Aorta (tissue), 5 donors: ENCODE data around the gene KIZ. TPM values are rescaled to one million over a fixed set of nuclear protein-coding genes. Genes with fewer than 3 reads are reported as not detected.

ENCODE experiments used
- ATAC-seq: fragments of 200-7000 bp; cut with Tn5 transposase; one replicate; pipeline ENCODE4 v1.9.1; 2022; ENCODE audit warnings: moderate library complexity; ENCODE audit not compliant: low FRiP score
- DNase-seq, 2 donors: peaks; one replicate each; pipeline ENCODE4 v3.0.0-alpha.2; 2020
- H3K27ac ChIP-seq, 2 donors: one replicate each; pipeline ENCODE4 v1.5.1; 2013; ENCODE audit warnings: low read length in 2 of 2, mild to moderate bottlenecking in 2 of 2, moderate library complexity in 2 of 2, control low read depth in 1 of 2, inconsistent platforms in 1 of 2, low read depth in 1 of 2
- H3K27me3 ChIP-seq, 2 donors: one replicate each; pipeline ENCODE4 v1.6.1; 2013; ENCODE audit warnings: control low read depth in 1 of 2, low read length in 1 of 2, mild to moderate bottlenecking in 1 of 2, moderate library complexity in 1 of 2; ENCODE audit not compliant: insufficient read depth in 2 of 2, control insufficient read depth in 1 of 2
- H3K36me3 ChIP-seq, 2 donors: one replicate each; pipeline ENCODE4 v1.6.1; 2013; ENCODE audit warnings: control low read depth in 1 of 2, low read length in 1 of 2, mild to moderate bottlenecking in 1 of 2; ENCODE audit not compliant: insufficient read depth in 2 of 2, control insufficient read depth in 1 of 2
- H3K4me1 ChIP-seq, 2 donors: one replicate each; pipeline ENCODE4 v1.6.1; 2013; ENCODE audit warnings: low read length in 2 of 2, control low read depth in 1 of 2, mild to moderate bottlenecking in 1 of 2, moderate library complexity in 1 of 2; ENCODE audit not compliant: insufficient read depth in 2 of 2, control insufficient read depth in 1 of 2
- H3K4me3 ChIP-seq, 2 donors: one replicate each; pipeline ENCODE4 v1.5.1; 2013; ENCODE audit warnings: low read length in 2 of 2, control low read depth in 1 of 2, mild to moderate bottlenecking in 1 of 2
- H3K9me3 ChIP-seq: one replicate; pipeline ENCODE4 v1.6.1; 2013; ENCODE audit warnings: mild to moderate bottlenecking, low read length; ENCODE audit not compliant: control insufficient read depth
- WGBS, 2 donors: extraction: QIAGEN DNeasy Blood & Tissue Kit; methylation state at CpG; one replicate each; pipeline ENCODE4 v1.1.7; 2013; 5-methylcytosine and 5-hydroxymethylcytosine counted together
- intact Hi-C, 2 donors: fragments of 100-400 bp; cut with DNase I; formaldehyde crosslinking; loops; one replicate each; pipeline versions ENCODE4 v1.14.2 to v1.15.0; 2022
- polyA plus RNA-seq, 2 donors: library from polyadenylated mRNA; stranded (reverse); fragments of 200-250 nt; gene quantifications; one replicate each; pipeline ENCODE4 v1.2.3, GENCODE V29; 2013
- total RNA-seq, 2 donors: library from RNA; stranded (reverse); fragmentation: NEBNext Ultra II Directional; extraction: Animal tissue kit (Norgen Biotek cat#: 25700); gene quantifications; one replicate each; pipeline ENCODE4 v1.2.1, GENCODE V29; 2021
- donor health status: healthy with polysubstance abuse.
- donor health status: Bipolar disorder and iron deficiency.
- donor health status: DM: no; HTN: no; CAD: no.
- donor health status: DM: no; HTN: no; CAD: no.
- donor health status: DM: yes; HTN: yes; CAD: no.

KIZ gene
- total and polyA plus RNA-seq, 4 donors: 15.9 to 29.4 (median 22.3) TPM

GRCh38 chr20:21126581-21126870, 644 bp downstream of the KIZ start:
- no peaks in the 10 kb centered on the region for H3K9me3 ChIP-seq
- no peaks in the 10 kb centered on the region for H3K27me3 ChIP-seq
- intact Hi-C loops: loop anchor here (5.0 to 10.0 kb wide), 4 partner anchors 56 to 414 kb away; partner anchors contain the start of genes RALGAPA2 (in 2 of the 2) and XRN2 (in 2 of the 2)
- H3K27ac ChIP-seq: no peak overlapping the region
- peak overlapping the region; percentile 84 to 95 for H3K4me3 ChIP-seq
- 7 to 9% methylated on average over 8 of the region's 8 CpGs for WGBS, 2 donors
- no peaks in the 10 kb centered on the region for H3K36me3 ChIP-seq
- no peak for ATAC-seq
- no peaks in the 10 kb centered on the region for H3K4me1 ChIP-seq
- DNase-seq: no peak

GRCh38 chr20:21127201-21127981, 1.5 kb downstream of the KIZ start:
- Histone ChIP-seq H3K4me3 (no peak overlapping the region), H3K27me3 (no peaks in the 10 kb centered on the region), H3K9me3 (no peaks in the 10 kb centered on the region), H3K27ac (no peak overlapping the region), H3K4me1 (no peaks in the 10 kb centered on the region), H3K36me3 (no peaks in the 10 kb centered on the region)
- no peak for ATAC-seq
- 76 to 81% methylated on average over 5 of the region's 5 CpGs for WGBS, 2 donors
- DNase-seq: no peak
- intact Hi-C loops: loop anchor here (5.0 to 10.0 kb wide), 4 partner anchors 55 to 415 kb away; partner anchors contain the start of genes RALGAPA2 (in 2 of the 2) and XRN2 (in 2 of the 2)

- Histone ChIP-seq H3K4me3 (no peak overlapping the region), H3K27me3 (no peaks in the 10 kb centered on the region), H3K4me1 (no peaks in the 10 kb centered on the region), H3K36me3 (peaks cover 0 to 2% of the 10 kb centered on the region in 2 donors), H3K9me3 (no peaks in the 10 kb centered on the region), H3K27ac (no peak overlapping the region)
- 80 to 83% methylated on average over 5 of the region's 5 CpGs for WGBS, 2 donors
- DNase-seq (no peak), ATAC-seq (no peak)
- intact Hi-C loops: loop anchor here (5.0 to 10.0 kb wide), 4 partner anchors 52 to 418 kb away; partner anchors contain the start of genes RALGAPA2 (in 2 of the 2) and XRN2 (in 2 of the 2)
These were observed 4.0 kb downstream of the KIZ start for GRCh38 chr20:21129861-21130260.

DNA sequence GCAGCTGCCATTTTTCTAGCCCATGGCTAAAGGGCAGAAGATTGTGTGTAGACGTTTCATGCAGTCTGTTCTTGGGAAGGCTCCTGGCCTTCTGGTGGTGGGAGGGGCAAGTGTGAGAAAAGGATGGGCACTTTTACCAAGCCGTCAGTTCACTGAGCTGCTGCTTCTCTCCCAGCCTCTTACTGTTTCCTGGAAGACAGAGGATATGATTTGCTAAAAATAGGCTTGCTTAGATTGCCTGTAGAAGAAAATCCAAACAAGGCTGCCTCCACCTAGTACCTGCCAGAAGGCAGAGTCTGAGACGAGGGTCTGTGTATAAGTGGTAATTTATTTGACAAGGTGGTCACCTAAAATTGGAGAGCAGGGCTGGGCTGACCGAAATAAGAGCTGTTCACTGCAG, 7.5 kb downstream of the KIZ start:
- DNase-seq (no peak), ATAC-seq (no peak)
- Histone ChIP-seq H3K4me3 (no peak overlapping the region), H3K9me3 (no peaks in the 10 kb centered on the region), H3K27me3 (no peaks in the 10 kb centered on the region), H3K4me1 (no peaks in the 10 kb centered on the region), H3K36me3 (peaks cover 0 to 2% of the 10 kb centered on the region in 2 donors), H3K27ac (no peak overlapping the region)
- intact Hi-C loops: no loop called here
- WGBS, 2 donors: 77 to 81% methylated on average over 4 of the region's 4 CpGs

DNA sequence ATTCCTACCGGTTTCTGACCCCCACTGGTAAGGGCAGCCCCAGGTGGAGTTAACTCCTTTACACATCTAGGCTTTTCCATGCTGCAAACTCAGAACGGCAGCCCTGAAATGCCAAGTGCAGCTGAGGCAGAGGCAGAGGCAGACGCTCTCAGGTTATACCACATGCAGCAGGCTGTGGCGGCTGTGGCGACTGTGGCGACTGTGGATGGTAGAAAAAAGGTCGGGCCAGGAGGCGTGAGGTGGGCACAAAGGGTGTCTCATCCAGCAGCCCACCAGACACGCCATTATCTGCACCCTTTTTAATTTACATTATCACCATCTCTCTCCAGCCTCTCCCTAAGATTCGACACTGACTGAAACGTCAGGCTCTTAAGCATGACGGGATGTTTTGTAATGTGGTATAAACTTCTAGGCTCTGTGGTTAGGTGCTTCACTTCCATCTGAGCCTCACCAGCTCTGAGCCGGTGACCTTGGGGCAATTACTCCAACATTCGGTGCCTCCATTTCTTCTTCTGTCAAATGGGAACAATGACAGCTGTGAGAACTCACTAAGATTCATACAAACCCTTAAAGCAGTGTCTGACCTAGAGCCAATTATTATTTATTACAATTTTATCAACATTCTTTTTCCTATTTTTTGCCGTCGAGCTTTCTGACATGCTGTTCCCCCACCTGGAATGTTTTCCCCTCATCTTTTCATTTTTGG, 8.2 kb downstream of the KIZ start:
- no peaks in the 10 kb centered on the region for H3K9me3 ChIP-seq
- H3K27ac ChIP-seq: no peak overlapping the region
- WGBS, 2 donors: 92 to 93% methylated on average over 16 of the region's 16 CpGs
- H3K4me3 ChIP-seq: no peak overlapping the region
- peaks cover 0 to 2% of the 10 kb centered on the region in 2 donors for H3K36me3 ChIP-seq
- no peaks in the 10 kb centered on the region for H3K27me3 ChIP-seq
- no peak for DNase-seq
- intact Hi-C loops: no loop called here
- ATAC-seq: no peak
- no peaks in the 10 kb centered on the region for H3K4me1 ChIP-seq

GRCh38 chr20:21134883-21135493, 9.1 kb downstream of the KIZ start:
- 92 to 95% methylated on average over 10 of the region's 10 CpGs for WGBS, 2 donors
- no peaks in the 10 kb centered on the region for H3K9me3 ChIP-seq
- H3K36me3 ChIP-seq: peaks cover under 1 to 2% of the 10 kb centered on the region in 2 donors
- ATAC-seq: no peak
- no peaks in the 10 kb centered on the region for H3K4me1 ChIP-seq
- intact Hi-C loops: no loop called here
- no peaks in the 10 kb centered on the region for H3K27me3 ChIP-seq
- no peak for DNase-seq
- no peak overlapping the region for H3K27ac ChIP-seq
- no peak overlapping the region for H3K4me3 ChIP-seq

DNA sequence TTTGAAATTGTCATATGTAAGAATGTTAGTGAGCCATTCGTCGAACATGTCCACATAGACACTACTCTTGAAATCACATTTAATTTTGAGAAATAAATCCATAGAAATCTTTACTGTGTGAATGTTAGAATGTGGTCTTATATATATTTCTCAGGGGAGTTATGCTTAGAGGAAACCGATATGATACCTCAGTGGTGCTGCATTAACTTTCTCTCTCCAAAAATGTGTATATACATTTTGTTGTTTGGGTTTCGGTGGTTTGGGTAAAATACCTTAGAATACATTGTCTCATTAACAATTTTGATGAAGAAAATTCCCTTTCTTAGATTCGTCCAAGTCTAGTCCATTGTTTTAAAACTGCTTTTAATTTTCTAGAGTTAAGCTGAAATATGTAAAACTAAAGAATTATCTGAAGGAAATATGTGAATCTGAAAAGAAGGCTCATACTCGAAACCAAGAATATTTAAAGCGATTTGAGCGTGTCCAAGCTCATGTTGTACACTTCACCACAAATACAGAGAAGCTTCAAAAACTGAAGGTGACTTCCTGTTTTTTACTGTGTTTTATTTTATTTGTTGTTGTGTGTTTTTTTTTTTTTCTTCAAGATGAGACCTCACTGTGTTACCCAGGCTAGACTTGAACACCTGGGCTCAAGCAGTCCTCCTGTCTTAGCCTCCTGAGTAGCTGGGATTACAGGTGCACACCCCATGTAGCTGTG, 10.3 kb downstream of the KIZ start:
- Histone ChIP-seq H3K27me3 (no peaks in the 10 kb centered on the region), H3K36me3 (peaks cover 2% of the 10 kb centered on the region in 2 donors), H3K4me3 (no peak overlapping the region), H3K4me1 (no peaks in the 10 kb centered on the region), H3K27ac (no peak overlapping the region), H3K9me3 (no peaks in the 10 kb centered on the region)
- WGBS, 2 donors: 94 to 95% methylated on average over 8 of the region's 8 CpGs
- intact Hi-C loops: no loop called here
- DNase-seq: no peak
- no peak for ATAC-seq

GRCh38 chr20:21137078-21137477, 11.2 kb downstream of the KIZ start:
- WGBS, 2 donors: 53 to 80% methylated on average over 1 of the region's 1 CpG
- no peaks in the 10 kb centered on the region for H3K27me3 ChIP-seq
- H3K4me3 ChIP-seq: no peak overlapping the region
- no peaks in the 10 kb centered on the region for H3K9me3 ChIP-seq
- no peaks in the 10 kb centered on the region for H3K4me1 ChIP-seq
- no peak overlapping the region for H3K27ac ChIP-seq
- intact Hi-C loops: no loop called here
- H3K36me3 ChIP-seq: peaks cover 2% of the 10 kb centered on the region in 2 donors
- DNase-seq (no peak), ATAC-seq (no peak)
